ENCODE results near the gene ZMYND15.

The ZMYND15 gene

DNA sequence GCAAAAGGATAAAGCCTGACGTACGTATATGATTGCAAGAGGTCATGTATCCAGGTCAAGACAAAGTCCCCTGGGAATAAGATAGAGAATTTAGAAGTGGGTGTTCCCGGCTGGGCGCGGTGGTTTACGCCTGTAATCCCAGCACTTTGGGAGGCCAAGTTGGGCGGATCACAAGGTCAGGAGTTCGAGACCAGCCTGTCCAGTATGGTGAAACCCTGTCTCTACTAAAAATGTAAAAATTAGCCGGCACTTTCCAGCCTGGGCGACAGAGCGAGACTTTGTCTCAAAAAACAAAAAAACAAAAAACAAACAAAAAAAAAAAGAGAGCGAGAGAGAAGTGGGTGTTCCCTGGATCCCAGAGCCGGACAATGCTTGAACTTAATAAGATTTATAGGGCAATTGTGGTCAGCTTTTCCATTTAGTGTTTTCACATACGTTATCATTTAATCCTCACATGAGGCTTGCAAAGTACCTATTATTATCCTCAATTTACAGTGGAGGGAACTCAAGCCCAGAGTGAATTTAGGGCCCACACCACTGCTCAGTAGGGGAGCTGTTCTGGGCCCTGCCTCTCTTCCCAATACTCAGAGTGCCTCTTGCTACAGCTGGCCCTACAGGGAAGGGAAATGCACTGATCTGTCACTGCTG lies 48.6 kb downstream of the ZMYND15 start:
- no peak for DNase-seq

DNA sequence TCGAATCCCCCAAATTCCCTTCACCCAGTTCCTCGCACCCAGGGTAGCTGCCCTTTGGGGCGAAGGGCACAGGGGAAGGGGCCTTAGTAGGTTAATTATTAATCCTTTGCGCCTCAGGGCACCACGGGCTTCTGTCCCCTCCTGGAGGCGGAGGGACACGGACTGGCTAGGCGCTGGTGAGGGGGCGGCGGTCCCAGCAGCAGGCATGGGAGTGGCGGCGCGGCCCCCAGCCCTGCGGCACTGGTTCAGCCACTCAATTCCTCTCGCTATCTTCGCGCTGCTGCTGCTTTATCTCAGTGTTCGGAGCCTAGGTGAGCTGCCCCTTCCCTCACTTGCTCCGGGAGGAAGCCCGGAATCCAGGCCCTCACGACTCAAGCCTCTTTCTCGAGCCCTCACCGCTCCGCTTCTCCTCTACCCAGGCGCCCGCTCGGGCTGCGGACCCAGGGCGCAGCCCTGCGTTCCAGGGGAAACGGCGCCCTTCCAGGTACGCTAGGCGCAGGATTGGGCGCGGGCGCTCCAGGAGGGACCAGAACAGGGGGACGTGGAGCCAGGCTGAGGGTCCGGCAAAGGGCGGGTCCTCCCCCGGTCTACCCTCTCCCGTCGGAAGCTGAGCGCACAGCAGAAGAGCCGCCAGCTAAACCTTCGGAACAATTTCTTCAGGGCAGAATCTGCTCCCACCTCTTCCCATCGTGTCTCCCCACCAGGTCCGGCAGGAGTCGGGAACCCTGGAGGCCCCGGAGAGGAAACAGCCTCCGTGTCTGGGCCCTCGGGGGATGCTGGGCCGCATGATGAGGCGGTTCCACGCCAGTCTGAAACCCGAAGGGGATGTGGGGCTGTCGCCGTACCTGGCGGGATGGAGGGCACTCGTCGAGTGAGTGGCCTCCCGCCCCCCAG lies 49.4 kb downstream of the ZMYND15 start, which contains the start of gene GLTPD2:
Gene GLTPD2 (plus strand): TSS at position 158 of the 894 bp plus-strand sequence. CDS start 48 bp downstream, at position 206.
- no peak for DNase-seq

DNA sequence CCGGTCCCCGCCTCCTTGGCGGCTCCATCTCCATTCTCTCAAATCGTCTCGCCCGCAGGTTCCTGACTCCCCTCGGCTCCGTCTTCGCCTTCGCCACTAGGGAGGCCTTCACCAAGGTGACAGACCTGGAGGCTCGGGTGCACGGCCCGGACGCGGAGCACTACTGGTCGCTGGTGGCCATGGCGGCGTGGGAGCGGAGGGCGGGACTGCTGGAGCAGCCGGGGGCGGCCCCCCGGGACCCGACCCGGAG lies 50.0 kb downstream of the ZMYND15 start:
- DNase-seq, result no peak

DNA sequence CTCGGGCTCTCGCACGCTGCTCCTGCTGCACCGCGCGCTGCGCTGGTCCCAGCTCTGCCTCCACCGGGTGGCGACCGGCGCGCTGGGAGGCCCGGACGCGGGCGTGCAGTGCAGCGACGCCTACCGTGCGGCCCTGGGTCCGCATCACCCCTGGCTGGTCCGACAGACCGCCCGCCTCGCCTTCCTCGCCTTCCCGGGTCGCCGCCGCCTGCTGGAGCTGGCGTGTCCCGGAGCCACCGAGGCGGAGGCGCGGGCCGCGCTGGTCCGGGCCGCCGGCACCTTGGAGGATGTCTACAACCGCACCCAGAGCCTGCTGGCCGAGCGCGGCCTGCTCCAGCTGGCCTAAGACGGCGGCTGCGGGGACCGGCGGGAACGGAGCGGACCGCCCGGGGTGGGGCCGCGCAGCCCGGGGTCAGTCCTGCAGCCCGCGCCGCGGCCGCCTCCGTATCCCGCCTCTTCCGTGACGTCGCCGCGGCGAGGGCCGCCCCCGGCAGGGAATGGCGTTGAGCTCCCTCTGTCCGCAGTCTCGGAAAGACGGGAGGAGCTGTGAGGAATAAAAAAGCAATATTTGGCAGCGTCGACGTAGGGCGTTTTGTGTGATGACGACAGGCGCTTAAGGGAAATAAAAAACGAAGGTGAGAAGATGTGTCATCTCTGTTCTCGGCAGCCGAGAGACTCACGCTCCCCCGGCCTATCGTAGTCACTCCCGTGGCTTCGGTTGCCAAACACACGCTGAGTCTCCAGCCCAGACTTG lies 50.5 kb downstream of the ZMYND15 start:
- DNase-seq, result peak; percentile 92

DNA sequence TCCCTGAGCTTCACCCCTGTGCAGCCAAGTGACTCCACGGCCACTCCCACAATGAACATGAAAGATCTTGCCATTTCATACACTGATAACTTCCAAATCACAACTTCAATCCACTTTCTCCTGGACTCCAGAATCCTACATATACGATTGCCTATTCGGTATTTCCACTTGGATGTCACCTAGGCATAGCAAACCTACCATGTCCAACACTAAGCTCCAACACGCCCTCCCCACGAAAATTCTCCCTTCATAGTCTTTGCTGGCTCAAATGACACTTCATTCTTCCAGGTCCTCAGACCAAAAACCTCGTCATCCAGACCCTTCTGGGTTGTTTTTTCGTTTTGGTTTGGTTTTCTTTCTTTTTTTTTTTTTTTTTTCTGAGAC lies 51.1 kb downstream of the ZMYND15 start:
- DNase-seq, result no peak

DNA sequence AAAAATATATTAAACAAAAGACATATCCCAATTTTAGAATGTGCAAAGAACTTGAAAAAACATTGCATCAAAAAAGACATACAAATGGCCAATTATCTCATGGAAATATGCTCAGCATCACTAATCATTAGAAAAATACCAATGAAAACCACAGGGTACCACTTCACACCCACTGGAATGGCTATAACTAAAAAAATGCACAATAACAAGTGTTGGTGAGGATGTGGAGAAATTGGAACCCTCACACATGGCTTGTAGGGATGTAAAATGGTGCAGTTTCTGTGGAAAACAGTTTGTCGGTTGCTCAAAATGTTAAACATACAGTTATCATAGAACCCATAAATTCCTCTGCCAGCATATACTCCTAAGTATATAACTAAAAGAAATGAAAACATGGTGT lies 55.5 kb downstream of the ZMYND15 start:
- no peak for DNase-seq
